AG04450 (cell line): ENCODE data around the gene PRKAR1B. TPM values are rescaled to one million over a fixed set of nuclear protein-coding genes. Genes with fewer than 3 reads are reported as not detected.

ENCODE experiments used
- CTCF ChIA-PET: fragments of 300-600, 350-600 bp; formaldehyde crosslinking; extraction: SDS; loops from one replicate; lab custom pipeline; 2022; ENCODE audit warnings: antibody characterized with exemption, inconsistent platforms; lab: Charles Lee
- POLR2A ChIA-PET: fragments of 350-600 bp; formaldehyde crosslinking; extraction: SDS; loops from one replicate; lab custom pipeline; 2021; ENCODE audit warnings: antibody characterized with exemption, inconsistent platforms; lab: Yijun Ruan, JAX
- DNase-seq: peaks from one replicate; pipeline ENCODE4 v3.0.0-alpha.2; 2011; ENCODE audit warnings: low read depth, low spot score
- H3K27ac ChIP-seq: one replicate; pipeline ENCODE4 v1.5.1; 2012; ENCODE audit warnings: low read depth, low read length, control low read depth
- H3K27me3 ChIP-seq: one replicate; pipeline ENCODE4 v1.6.0; 2012; ENCODE audit warnings: low read length; ENCODE audit not compliant: control insufficient read depth, insufficient read depth
- H3K4me3 ChIP-seq: 2 replicates; pipeline ENCODE4 v1.5.1; 2011; ENCODE audit warnings: mild to moderate bottlenecking, low read depth, low read length, control low read depth
- H3K9me3 ChIP-seq: 2 replicates; pipeline ENCODE4 v1.5.1; 2012; ENCODE audit warnings: low read length; ENCODE audit not compliant: control insufficient read depth, insufficient read depth
- polyA plus RNA-seq: library from polyadenylated mRNA; depleted of rRNA; stranded (reverse); fragments of >200 nt; gene quantifications from 2 replicates; pipeline ENCODE4 v1.2.3, GENCODE V29; 2011
- TF ChIP-seq, protein P1 (sequence below): IDR thresholded peaks from 2 replicates; pipeline ENCODE4 v1.5.1; 2011; ENCODE audit warnings: low read depth, low read length, control low read depth, inconsistent platforms

PRKAR1B gene
- polyA plus RNA-seq, 1 experiment, result 16.1 TPM

DNA sequence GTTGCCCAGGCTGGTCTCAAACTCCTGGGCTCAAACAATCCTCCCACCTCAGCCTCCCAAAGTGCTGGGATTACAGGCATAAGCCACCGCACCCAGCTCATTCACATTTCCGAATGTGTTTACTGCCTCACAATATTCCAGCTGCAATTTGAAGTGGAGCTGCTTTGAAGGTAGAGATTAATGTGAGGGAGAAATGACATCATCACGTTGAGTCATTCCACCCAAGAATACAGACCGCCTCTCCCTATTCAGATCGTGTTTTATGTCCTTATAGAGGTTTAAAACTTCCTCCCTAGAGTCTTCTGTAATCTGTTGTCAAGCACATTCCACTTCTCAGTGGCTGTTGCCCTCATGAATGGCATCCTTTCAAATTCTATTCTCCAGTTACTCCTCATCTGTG, 107.0 kb downstream of the PRKAR1B start:
- DNase-seq, result peak; percentile 26
- Histone ChIP-seq H3K9me3 (peaks cover 10% of the 10 kb centered on the region), H3K27me3 (no peaks in the 10 kb centered on the region), H3K4me3 (no peak overlapping the region), H3K27ac (no peak overlapping the region)
- ChIA-PET CTCF (interaction anchor here (0.5 to 0.7 kb wide), 2 partner anchors 51 to 112 kb away, joined by 3 to 9 read pairs; no protein-coding TSS in a partner anchor), POLR2A (interaction anchor here (0.6 to 0.7 kb wide), 3 partner anchors 10 to 106 kb away, joined by 5 to 7 read pairs (median 7); no protein-coding TSS in a partner anchor)
- TF ChIP-seq, protein P1, sequence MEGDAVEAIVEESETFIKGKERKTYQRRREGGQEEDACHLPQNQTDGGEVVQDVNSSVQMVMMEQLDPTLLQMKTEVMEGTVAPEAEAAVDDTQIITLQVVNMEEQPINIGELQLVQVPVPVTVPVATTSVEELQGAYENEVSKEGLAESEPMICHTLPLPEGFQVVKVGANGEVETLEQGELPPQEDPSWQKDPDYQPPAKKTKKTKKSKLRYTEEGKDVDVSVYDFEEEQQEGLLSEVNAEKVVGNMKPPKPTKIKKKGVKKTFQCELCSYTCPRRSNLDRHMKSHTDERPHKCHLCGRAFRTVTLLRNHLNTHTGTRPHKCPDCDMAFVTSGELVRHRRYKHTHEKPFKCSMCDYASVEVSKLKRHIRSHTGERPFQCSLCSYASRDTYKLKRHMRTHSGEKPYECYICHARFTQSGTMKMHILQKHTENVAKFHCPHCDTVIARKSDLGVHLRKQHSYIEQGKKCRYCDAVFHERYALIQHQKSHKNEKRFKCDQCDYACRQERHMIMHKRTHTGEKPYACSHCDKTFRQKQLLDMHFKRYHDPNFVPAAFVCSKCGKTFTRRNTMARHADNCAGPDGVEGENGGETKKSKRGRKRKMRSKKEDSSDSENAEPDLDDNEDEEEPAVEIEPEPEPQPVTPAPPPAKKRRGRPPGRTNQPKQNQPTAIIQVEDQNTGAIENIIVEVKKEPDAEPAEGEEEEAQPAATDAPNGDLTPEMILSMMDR, result no peak

DNA sequence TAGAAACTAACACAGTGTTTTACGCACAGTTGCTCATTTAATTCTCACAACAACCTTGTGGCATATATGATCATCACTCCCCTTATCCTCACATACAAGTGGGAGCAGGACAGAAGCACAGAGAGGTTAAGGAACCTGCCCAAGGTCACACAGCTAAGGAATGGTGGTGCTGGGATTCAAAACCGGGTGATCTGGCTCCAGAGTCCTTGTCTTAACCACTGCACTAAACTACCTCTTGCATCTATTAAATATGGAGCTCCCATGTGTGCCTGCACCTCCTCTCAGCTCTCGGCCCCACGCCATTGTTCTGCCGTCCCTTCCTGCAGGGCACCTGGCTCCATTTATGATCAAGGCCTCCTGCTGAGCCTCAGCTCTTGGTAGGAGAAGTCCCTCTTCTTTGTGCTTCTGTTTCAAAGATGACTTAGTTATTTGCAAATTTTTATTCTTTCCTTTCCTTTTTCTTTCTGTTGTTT, 107.7 kb downstream of the PRKAR1B start:
- CTCF ChIA-PET, result interaction anchor here (0.5 to 0.7 kb wide), 2 partner anchors 52 to 113 kb away, joined by 3 to 9 read pairs; no protein-coding TSS in a partner anchor
- TF ChIP-seq, protein P1, result no peak
- DNase-seq, result no peak
- H3K27me3 ChIP-seq, result no peaks in the 10 kb centered on the region
- H3K9me3 ChIP-seq, result peaks cover 10% of the 10 kb centered on the region
- POLR2A ChIA-PET, result interaction anchor here (0.6 kb wide), 1 partner anchor 76 kb away, joined by 5 read pairs; no protein-coding TSS in a partner anchor
- H3K27ac ChIP-seq, result no peak overlapping the region
- no peak overlapping the region for H3K4me3 ChIP-seq

DNA sequence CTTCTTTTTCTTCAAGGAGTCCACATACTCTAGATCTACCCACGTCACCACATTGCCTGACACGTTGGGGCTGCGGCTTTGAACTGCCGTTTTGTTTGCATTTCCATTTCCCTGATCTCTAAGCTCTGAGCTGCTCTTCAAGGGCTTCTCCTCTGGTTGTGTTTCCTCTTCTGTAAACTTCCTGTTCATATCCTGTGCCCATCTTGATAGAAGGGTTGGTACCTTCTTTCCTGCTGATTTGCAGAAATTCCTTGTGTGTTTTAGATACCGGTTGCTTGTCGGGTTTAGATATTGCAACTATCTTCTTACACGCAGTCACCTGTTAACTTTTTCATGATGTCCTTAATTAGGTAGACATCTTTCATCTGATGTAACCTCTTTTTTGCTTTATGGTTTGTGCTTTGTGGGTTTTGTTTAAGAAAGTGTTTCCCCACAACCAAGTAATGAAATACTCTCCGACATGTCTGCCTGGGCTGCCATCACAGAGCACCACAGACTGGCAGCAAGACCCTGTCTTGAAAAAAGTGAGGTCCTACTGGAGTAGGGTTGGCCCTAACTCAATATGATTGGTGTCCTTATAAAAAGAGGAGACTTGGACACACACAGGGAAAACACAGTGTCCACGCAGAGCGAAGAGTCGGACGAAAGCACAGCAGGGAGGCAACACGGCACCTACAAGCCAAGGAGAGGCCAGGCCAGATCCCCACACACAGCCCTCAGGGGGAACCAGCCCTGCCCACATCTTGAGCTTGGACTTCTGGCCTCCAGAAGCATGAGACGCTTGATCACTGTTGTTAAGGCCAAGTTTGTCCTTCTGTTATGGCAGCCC, 108.3 kb downstream of the PRKAR1B start:
- ChIA-PET POLR2A (no interaction called here), CTCF (no interaction called here)

DNA sequence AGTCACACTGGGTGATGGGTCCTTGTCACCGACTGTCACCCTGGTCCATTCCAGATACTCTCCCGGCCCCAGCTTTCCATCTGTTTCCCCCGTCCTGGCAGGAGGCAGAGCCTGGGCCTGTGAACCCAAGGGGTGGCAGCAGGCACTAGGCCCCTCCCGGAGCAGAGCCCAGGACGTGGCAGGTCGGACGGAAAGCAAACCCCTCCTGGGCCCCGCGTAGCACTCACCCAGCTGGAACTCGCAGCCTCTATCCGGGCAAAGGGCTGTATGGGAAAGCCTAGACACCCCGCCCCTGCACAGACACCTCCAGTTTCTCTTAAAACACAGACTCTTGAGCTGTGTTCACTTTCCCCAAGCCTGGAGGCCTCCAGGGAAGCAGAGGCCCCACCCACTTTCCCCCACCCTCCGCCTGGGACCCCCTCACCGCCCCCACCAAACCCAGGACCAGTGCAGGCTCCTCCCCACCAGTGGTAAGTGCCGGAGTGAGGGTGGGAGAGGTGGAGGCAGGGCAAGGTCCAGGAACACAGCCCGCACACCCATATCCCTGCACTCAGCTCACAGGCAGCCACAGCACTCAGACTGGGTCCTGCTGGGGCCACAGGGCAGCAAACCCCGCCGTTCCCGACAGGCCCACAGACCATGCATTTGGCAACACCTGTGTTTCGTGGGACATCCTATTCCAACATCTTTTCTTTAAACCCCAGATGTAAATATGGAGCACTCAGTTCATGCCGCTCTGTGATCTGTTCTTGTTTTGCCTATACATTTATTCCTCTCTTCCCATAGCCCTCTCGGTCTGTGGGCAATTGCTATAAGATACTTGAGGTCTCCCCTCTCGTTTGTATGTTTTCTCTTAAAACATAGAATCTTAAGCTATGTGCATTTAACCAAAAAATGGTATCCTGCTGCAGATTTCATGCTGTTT, 109.2 kb downstream of the PRKAR1B start:
- no peak for DNase-seq
- POLR2A ChIA-PET, result interaction anchor here (0.6 kb wide), 1 partner anchor 368 kb away, joined by 3 read pairs; no protein-coding TSS in a partner anchor

More for the DNA sequence above, 108.3 kb downstream of the PRKAR1B start:
- TF ChIP-seq, protein P1, result no peak
- H3K27me3 ChIP-seq, result no peaks in the 10 kb centered on the region
- no peak overlapping the region for H3K27ac ChIP-seq
- no peak for DNase-seq
- H3K9me3 ChIP-seq, result peaks cover 11% of the 10 kb centered on the region
- no peak overlapping the region for H3K4me3 ChIP-seq

More for the DNA sequence above, 109.2 kb downstream of the PRKAR1B start:
- H3K27me3 ChIP-seq, result no peaks in the 10 kb centered on the region
- H3K9me3 ChIP-seq, result peaks cover 16% of the 10 kb centered on the region
- CTCF ChIA-PET, result no interaction called here
- H3K27ac ChIP-seq, result no peak overlapping the region
- TF ChIP-seq, protein P1, result no peak
- no peak overlapping the region for H3K4me3 ChIP-seq
